Osteoblast (primary cell): ENCODE results near the gene CHIC2. TPM values are rescaled to one million over a fixed set of nuclear protein-coding genes. Genes with fewer than 3 reads are reported as not detected.
A peak's percentile ranks its signal among the peaks of the same experiment; 100 is the strongest.

Source experiments
- DNase-seq: peaks from one replicate; pipeline ENCODE4 v3.0.0; 2011; ENCODE audit warnings: low spot score, mixed read lengths; ENCODE audit not compliant: insufficient read length; ENCODE audit errors: missing footprints
- H2AFZ ChIP-seq: 2 replicates; pipeline ENCODE4 v1.6.0; 2011; ENCODE audit warnings: mild to moderate bottlenecking, low read length
- H3K27ac ChIP-seq: 2 replicates; pipeline ENCODE4 v1.5.1; 2011; ENCODE audit warnings: mild to moderate bottlenecking, low read depth, low read length, moderate library complexity
- H3K27me3 ChIP-seq: 2 replicates; pipeline ENCODE4 v1.6.0; 2012; ENCODE audit warnings: mild to moderate bottlenecking, control low read depth, inconsistent platforms, low read length, moderate library complexity; ENCODE audit not compliant: insufficient read depth
- H3K36me3 ChIP-seq: 2 replicates; pipeline ENCODE4 v1.5.1; 2011; ENCODE audit warnings: mild to moderate bottlenecking, low read length, control low read depth, moderate library complexity; ENCODE audit not compliant: insufficient read depth
- H3K4me1 ChIP-seq: 2 replicates; pipeline ENCODE4 v1.5.1; 2011; ENCODE audit warnings: mild to moderate bottlenecking, low read length, control low read depth, moderate library complexity; ENCODE audit not compliant: insufficient read depth
- H3K4me2 ChIP-seq: 2 replicates; pipeline ENCODE4 v1.6.0; 2011; ENCODE audit warnings: mild to moderate bottlenecking, low read length; ENCODE audit not compliant: insufficient read depth
- H3K4me3 ChIP-seq: fragments of 200-600 bp; sonication (generic); 3 replicates; pipeline ENCODE4 v1.5.1; 2012; ENCODE audit warnings: mild to moderate bottlenecking, low read length, inconsistent platforms; ENCODE audit not compliant: insufficient read depth
- H3K79me2 ChIP-seq: 2 replicates; pipeline ENCODE4 v1.6.0; 2012; ENCODE audit warnings: mild to moderate bottlenecking, low read length, control low read depth, inconsistent platforms; ENCODE audit not compliant: insufficient read depth
- H3K9me3 ChIP-seq: 2 replicates; pipeline ENCODE4 v1.5.1; 2011; ENCODE audit warnings: low read depth, low read length, control low read depth
- H4K20me1 ChIP-seq: 2 replicates; pipeline ENCODE4 v1.6.0; 2012; ENCODE audit warnings: mild to moderate bottlenecking, low read length, control low read depth; ENCODE audit not compliant: insufficient read depth
- CTCF ChIP-seq: IDR thresholded peaks from 2 replicates; pipeline ENCODE4 v1.5.1; 2011; ENCODE audit warnings: mild to moderate bottlenecking, low read depth, low read length, moderate library complexity; ENCODE audit errors: extremely low read depth
- total RNA-seq: library from RNA; depleted of rRNA; stranded (reverse); fragments of >200 nt; gene quantifications from 2 replicates; pipeline ENCODE4 v1.2.3, GENCODE V29; 2012

Gene CHIC2
- total RNA-seq, 1 donor: 73.1 TPM

DNA sequence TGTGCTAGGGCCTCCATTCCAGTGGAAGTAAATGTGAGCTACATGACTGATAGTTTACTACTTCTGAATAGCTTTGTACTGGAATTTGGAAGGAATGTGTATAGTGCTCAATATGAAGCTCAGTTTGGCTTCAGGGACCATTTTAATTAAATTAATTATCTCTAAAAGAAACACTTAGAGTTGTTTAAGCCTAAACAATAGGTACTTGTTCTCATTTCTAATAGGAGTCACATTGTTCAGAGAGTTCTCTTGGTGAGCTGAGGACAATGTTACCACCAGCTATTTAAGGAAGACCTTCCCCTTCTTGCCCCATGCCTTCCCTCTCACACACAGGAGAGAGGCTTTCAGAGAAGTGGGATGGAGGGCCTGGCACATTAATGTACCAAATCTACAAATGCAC lies 78.3 kb downstream of the CHIC2 start:
- Histone ChIP-seq H3K9me3 (no peaks in the 10 kb centered on the region), H3K27me3 (no peaks in the 10 kb centered on the region), H3K27ac (no peak overlapping the region), H3K4me1 (peaks cover 24% of the 10 kb centered on the region), H4K20me1 (no peaks in the 10 kb centered on the region), H3K4me3 (no peak overlapping the region), H3K36me3 (no peaks in the 10 kb centered on the region), H3K79me2 (no peaks in the 10 kb centered on the region), H2AFZ (no peak overlapping the region), H3K4me2 (no peak overlapping the region)
- DNase-seq: no peak
- no peak for TF ChIP-seq CTCF

DNA sequence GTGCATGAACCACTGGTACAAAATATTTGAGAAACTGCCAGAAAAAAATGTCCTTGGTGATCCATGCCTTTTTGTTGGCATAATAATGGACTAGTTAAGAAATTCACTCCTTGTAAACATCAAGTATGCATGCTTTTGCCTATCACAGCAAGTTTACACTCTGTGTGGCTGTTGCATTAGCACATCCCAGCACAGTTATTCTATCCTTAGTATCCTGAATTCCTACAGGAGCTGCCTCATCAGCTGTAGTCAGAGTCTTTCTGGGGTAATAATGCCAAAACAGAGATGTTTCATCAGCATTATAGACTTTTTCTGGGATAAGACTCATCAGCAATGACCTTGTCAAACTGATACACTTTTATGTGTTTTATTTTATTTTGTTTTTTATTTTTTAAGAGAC lies 82.8 kb downstream of the CHIC2 start:
- H3K79me2 ChIP-seq: no peaks in the 10 kb centered on the region
- H3K4me2 ChIP-seq: no peak overlapping the region
- no peak for DNase-seq
- no peak overlapping the region for H3K27ac ChIP-seq
- H3K27me3 ChIP-seq: no peaks in the 10 kb centered on the region
- H2AFZ ChIP-seq: no peak overlapping the region
- no peak for TF ChIP-seq CTCF
- H3K36me3 ChIP-seq: no peaks in the 10 kb centered on the region
- no peaks in the 10 kb centered on the region for H3K9me3 ChIP-seq
- no peaks in the 10 kb centered on the region for H4K20me1 ChIP-seq
- peaks cover 4% of the 10 kb centered on the region for H3K4me1 ChIP-seq
- H3K4me3 ChIP-seq: no peak overlapping the region

DNA sequence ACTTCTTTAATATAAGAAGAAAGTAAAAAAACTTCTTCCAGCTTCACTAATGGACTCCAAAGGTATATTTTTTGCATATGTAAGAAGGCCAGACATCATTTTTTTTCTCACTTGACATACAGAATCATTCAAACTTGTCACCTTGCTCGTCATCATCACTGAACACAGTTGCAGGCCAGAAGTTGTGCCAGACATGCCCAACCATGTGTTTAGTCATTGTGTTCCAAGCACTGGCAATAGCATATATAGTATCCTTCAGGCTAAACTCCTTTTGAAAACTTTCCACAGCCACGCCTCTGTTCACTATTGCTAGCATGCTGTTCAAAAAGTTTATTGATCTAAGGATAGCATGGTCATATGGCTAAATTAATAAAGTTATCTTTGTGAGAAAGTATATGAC lies 83.3 kb downstream of the CHIC2 start:
- Histone ChIP-seq H3K4me1 (peaks cover 4% of the 10 kb centered on the region), H3K4me3 (no peak overlapping the region), H3K27me3 (no peaks in the 10 kb centered on the region)

GRCh38 chr4:53974561-53974960 lies 89.8 kb downstream of the CHIC2 start:
- Histone ChIP-seq H3K79me2 (no peaks in the 10 kb centered on the region), H2AFZ (no peak overlapping the region), H3K4me1 (no peaks in the 10 kb centered on the region), H3K27me3 (no peaks in the 10 kb centered on the region), H3K36me3 (no peaks in the 10 kb centered on the region), H3K27ac (peak overlapping the region; percentile 46), H4K20me1 (no peaks in the 10 kb centered on the region), H3K9me3 (no peaks in the 10 kb centered on the region), H3K4me3 (no peak overlapping the region), H3K4me2 (no peak overlapping the region)
- no peak for TF ChIP-seq CTCF
- no peak for DNase-seq

More for the DNA sequence above, 83.3 kb downstream of the CHIC2 start:
- Histone ChIP-seq H4K20me1 (no peaks in the 10 kb centered on the region), H2AFZ (no peak overlapping the region), H3K4me2 (no peak overlapping the region), H3K36me3 (no peaks in the 10 kb centered on the region), H3K79me2 (no peaks in the 10 kb centered on the region), H3K27ac (no peak overlapping the region), H3K9me3 (no peaks in the 10 kb centered on the region)
- no peak for DNase-seq
- TF ChIP-seq CTCF: no peak
